Lung (tissue), 12 donors: ENCODE data around the gene TMEM254. TPM values are rescaled to one million over a fixed set of nuclear protein-coding genes. Genes with fewer than 3 reads are reported as not detected.
A peak's percentile ranks its signal among the peaks of the same experiment; 100 is the strongest.

Experiments used
- ATAC-seq: fragments of 200-7000 bp; cut with Tn5 transposase; one replicate; pipeline ENCODE4 v1.9.1; 2020; ENCODE audit warnings: moderate number of reproducible peaks; ENCODE audit not compliant: insufficient read depth, low FRiP score
- DNase-seq, 3 donors: peaks; one replicate each; pipeline ENCODE4 v3.0.0-alpha.2; 2013 to 2017
- H3K27ac ChIP-seq, 2 donors: one replicate each; pipeline ENCODE4 v1.5.1; 2013; ENCODE audit warnings: mild to moderate bottlenecking in 2 of 2, moderate library complexity in 2 of 2, control low read depth in 1 of 2, inconsistent platforms in 1 of 2, low read depth in 1 of 2, low read length in 1 of 2
- H3K27me3 ChIP-seq, 3 donors: one replicate each; pipeline ENCODE4 v1.5.1; 2013; ENCODE audit warnings: low read length in 2 of 3; ENCODE audit not compliant: control insufficient read depth in 3 of 3, insufficient read depth in 3 of 3
- H3K36me3 ChIP-seq, 4 donors: one replicate each; pipeline ENCODE4 v1.5.1; 2013; ENCODE audit warnings: low read length in 4 of 4, mild to moderate bottlenecking in 1 of 4, moderate library complexity in 1 of 4; ENCODE audit not compliant: control insufficient read depth in 4 of 4, insufficient read depth in 4 of 4
- H3K4me1 ChIP-seq, 5 donors: one replicate each; pipeline ENCODE4 v1.5.1; 2013; ENCODE audit warnings: low read length in 5 of 5, mild to moderate bottlenecking in 2 of 5, moderate library complexity in 1 of 5; ENCODE audit not compliant: control insufficient read depth in 5 of 5, insufficient read depth in 5 of 5
- H3K4me3 ChIP-seq: one replicate; pipeline ENCODE4 v1.5.1; 2013; ENCODE audit warnings: mild to moderate bottlenecking, control low read depth, moderate library complexity
- H3K9ac ChIP-seq, 2 donors: one replicate each; pipeline ENCODE4 v1.5.1; 2013; ENCODE audit warnings: low read length in 2 of 2, control low read depth in 1 of 2; ENCODE audit not compliant: insufficient read depth in 1 of 2
- H3K9me3 ChIP-seq, 4 donors: one replicate each; pipeline ENCODE4 v1.5.1; 2013; ENCODE audit warnings: low read length in 3 of 4, mild to moderate bottlenecking in 1 of 4, moderate library complexity in 1 of 4; ENCODE audit not compliant: control insufficient read depth in 4 of 4, insufficient read depth in 3 of 4
- WGBS, 2 donors: extraction: QIAGEN DNeasy Blood & Tissue Kit; methylation state at CpG; one replicate each; pipeline ENCODE4 v1.1.7; 2013; 5-methylcytosine and 5-hydroxymethylcytosine counted together
- polyA plus RNA-seq, 2 donors: library from polyadenylated mRNA; stranded (reverse); fragments of 200-250 nt; gene quantifications; one replicate each; pipeline ENCODE4 v1.2.1, GENCODE V29; 2013
- total RNA-seq, 2 donors: library from RNA; depleted of rRNA in 1 of 2; stranded (reverse); fragments of >200 nt in 1 of 2; gene quantifications; one replicate each; pipeline ENCODE4 v1.2.1, GENCODE V29; 2014 to 2021
- TF ChIP-seq, protein P1 (sequence below): IDR thresholded peaks from 2 replicates; pipeline ENCODE4 v1.5.1; 2012; ENCODE audit warnings: mild to moderate bottlenecking; ENCODE audit errors: control extremely low read depth, extremely low read depth
- donor health status: control.
- donor health status: control.
- donor health status: Bipolar disorder and iron deficiency.
- donor health status: healthy.
- donor health status: DM: yes; HTN: yes; CAD: no.

Gene TMEM254
- total and polyA plus RNA-seq, 4 donors: 14.0 to 25.8 (median 18.6) TPM

GRCh38 chr10:80051993-80052392, 26.5 kb upstream of the TMEM254 start:
- Histone ChIP-seq H3K9ac (no peak overlapping the region), H3K27me3 (no peaks in the 10 kb centered on the region), H3K36me3 (no peaks in the 10 kb centered on the region), H3K27ac (no peak overlapping the region), H3K4me3 (no peak overlapping the region), H3K9me3 (no peaks in the 10 kb centered on the region), H3K4me1 (no peaks in the 10 kb centered on the region)
- TF ChIP-seq, protein P1, sequence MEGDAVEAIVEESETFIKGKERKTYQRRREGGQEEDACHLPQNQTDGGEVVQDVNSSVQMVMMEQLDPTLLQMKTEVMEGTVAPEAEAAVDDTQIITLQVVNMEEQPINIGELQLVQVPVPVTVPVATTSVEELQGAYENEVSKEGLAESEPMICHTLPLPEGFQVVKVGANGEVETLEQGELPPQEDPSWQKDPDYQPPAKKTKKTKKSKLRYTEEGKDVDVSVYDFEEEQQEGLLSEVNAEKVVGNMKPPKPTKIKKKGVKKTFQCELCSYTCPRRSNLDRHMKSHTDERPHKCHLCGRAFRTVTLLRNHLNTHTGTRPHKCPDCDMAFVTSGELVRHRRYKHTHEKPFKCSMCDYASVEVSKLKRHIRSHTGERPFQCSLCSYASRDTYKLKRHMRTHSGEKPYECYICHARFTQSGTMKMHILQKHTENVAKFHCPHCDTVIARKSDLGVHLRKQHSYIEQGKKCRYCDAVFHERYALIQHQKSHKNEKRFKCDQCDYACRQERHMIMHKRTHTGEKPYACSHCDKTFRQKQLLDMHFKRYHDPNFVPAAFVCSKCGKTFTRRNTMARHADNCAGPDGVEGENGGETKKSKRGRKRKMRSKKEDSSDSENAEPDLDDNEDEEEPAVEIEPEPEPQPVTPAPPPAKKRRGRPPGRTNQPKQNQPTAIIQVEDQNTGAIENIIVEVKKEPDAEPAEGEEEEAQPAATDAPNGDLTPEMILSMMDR: no peak
- DNase-seq: peak in 1 of 3 donors; percentile 43
- 47 to 73% methylated on average over 3 of the region's 3 CpGs for whole genome bisulfite sequencing, 2 donors
- no peak for ATAC-seq

DNA sequence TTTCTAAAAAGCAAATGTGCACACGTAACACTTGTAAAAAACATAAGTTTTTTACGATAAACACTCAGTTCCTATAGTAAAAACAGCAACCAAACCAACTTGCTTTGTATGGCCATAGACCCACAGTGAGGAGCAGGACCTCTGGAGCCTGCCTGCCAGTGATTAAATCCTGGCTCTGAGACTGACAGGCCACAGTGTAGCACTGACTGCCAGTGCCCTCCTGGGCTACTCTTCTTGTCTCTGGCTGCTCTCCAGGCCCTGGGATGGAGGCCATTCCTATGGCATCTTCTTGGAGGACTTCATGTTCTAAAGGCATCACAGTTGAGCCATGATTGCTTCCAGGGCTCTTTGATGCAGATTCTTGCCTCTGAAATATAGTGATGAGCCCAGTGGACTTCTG, 22.7 kb upstream of the TMEM254 start:
- no peak for ATAC-seq
- Histone ChIP-seq H3K36me3 (no peaks in the 10 kb centered on the region), H3K4me1 (no peaks in the 10 kb centered on the region), H3K9ac (no peak overlapping the region), H3K27me3 (no peaks in the 10 kb centered on the region), H3K9me3 (no peaks in the 10 kb centered on the region), H3K27ac (no peak overlapping the region), H3K4me3 (no peak overlapping the region)
- TF ChIP-seq, protein P1: no peak
- 97 to 100% methylated on average over 2 of the region's 2 CpGs for WGBS, 2 donors
- DNase-seq: no peak

DNA sequence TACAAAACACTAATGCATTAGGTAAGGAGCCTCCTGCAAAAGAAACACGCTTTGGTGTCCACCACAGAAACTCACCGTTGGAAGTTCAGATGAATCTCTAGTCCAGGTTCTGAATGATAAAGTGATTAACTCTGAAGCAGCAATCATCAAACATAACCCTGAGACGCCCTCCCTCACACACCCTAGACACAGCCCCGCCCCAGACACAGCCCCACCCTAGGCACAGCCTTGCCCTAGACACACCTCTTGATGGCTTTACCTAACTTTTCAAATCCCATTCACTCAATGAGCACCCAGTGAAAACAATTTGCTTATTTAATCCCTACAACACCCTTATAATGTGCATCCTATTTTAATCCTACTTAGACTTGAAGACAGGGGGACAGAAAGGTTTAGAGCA, 21.3 kb upstream of the TMEM254 start:
- Histone ChIP-seq H3K4me3 (no peak overlapping the region), H3K4me1 (no peaks in the 10 kb centered on the region), H3K9ac (no peak overlapping the region), H3K27me3 (no peaks in the 10 kb centered on the region), H3K27ac (no peak overlapping the region), H3K9me3 (no peaks in the 10 kb centered on the region), H3K36me3 (no peaks in the 10 kb centered on the region)
- ATAC-seq (no peak), DNase-seq (no peak)
- 84 to 92% methylated on average over 4 of the region's 4 CpGs for WGBS, 2 donors
- TF ChIP-seq, protein P1: no peak

DNA sequence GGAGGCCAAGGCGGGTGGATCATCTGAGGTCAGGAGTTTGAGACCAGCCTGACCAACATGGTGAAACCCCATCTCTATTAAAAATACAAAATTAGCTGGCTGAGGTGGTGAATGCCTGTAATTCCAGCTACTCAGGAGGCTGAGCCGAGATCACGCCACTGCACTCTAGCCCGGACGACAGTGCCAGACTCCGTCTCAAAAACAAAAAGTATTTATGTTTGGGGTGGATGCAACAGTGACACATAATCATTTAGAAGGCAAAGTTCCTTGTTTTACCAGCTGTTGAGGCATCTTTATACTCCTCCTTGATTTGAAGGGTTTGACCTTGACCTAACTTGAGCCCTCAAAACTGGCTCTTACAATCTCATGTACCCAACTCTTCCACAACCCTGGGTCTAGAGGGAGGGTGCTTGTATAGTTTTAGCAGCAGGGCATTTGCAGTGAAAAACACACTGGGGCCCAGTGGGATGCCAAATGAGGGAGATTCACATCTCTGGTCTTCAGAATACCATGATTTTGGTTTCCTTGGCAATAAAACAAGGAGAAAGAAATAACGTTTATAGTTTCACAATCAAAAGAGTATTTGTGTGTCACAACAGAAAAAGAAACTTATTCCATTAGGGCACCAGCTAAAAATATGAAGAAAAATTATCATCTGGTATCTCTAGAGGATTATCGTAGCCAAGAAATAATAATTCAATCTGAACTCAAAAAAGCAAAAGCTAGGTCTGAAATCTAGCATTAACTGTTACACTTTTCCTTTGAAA, 14.2 kb upstream of the TMEM254 start:
- peak overlapping the region in 1 of 2 donors; percentile 71 for H3K27ac ChIP-seq
- ATAC-seq (no peak), DNase-seq (peak in 2 of 3 donors; percentile 21 to 25)

More for the DNA sequence above, 14.2 kb upstream of the TMEM254 start:
- H3K4me1 ChIP-seq: no peaks in the 10 kb centered on the region
- no peak overlapping the region for H3K9ac ChIP-seq
- no peak overlapping the region for H3K4me3 ChIP-seq
- WGBS, 2 donors: 79 to 87% methylated on average over 8 of the region's 8 CpGs
- H3K9me3 ChIP-seq: no peaks in the 10 kb centered on the region
- H3K27me3 ChIP-seq: no peaks in the 10 kb centered on the region
- no peaks in the 10 kb centered on the region for H3K36me3 ChIP-seq
- TF ChIP-seq, protein P1: no peak
